Effector CD8-positive, alpha-beta T cell (primary cell): Measurements from ENCODE around the gene LRRC8E.

Experiments used
- DNase-seq: peaks from one replicate; lab custom pipeline; 2025; lab: John Stamatoyannopoulos, UW

Gene LRRC8E

GRCh38 chr19:7868326-7868670 lies 20.0 kb upstream of the LRRC8E start:
- DNase-seq = no peak

GRCh38 chr19:7868671-7869452 lies 19.4 kb upstream of the LRRC8E start:
- peak; percentile 68 for DNase-seq

GRCh38 chr19:7869453-7869909 lies 18.8 kb upstream of the LRRC8E start:
- DNase-seq = peak; percentile 74

- peak; percentile 61 for DNase-seq
Measured at GRCh38 chr19:7869910-7870511, 18.3 kb upstream of the LRRC8E start.

DNA sequence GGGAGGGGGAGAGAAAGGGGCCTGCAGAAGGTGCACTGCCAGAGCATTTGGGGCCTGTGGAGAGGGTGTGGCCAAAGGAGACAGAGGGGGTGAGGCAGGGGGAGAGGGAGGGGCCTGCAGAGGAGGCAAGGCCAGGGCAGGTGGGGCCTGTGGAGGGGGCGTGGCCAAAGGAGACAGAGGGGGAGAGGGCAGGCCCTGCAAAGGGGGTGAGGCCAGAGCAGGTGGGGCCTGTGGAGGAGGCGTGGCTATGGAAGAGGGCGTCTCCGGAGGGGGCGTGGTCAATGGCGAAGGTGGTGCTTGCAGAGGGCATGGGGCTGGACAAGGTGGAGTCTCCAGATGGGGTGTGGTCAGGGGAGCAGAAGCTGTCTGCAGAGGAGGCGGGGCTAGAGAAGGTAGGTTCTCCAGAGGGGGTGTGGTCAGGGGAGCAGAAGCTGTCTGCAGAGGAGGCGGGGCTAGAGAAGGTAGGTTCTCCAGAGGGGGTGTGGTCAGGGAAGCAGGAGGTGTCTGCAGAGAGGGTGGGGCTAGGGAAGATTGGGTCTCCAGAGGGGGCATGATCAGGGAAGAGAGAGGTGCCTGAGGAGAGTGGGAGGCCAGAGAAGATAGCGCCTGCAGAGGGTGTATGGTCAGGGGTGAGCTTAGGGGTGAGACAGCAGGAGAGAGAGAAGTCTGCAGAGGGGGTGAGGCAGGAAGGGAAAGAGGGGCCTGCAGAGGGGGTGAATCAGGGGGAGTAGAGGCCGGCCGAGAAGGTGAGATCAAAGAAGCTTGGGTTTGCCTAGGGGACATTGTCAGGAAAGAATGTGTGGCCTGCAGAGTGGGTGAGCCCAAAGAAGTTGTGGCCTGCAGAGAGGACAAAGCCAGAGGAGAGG lies 17.5 kb upstream of the LRRC8E start:
- peak; percentile 52 for DNase-seq

DNA sequence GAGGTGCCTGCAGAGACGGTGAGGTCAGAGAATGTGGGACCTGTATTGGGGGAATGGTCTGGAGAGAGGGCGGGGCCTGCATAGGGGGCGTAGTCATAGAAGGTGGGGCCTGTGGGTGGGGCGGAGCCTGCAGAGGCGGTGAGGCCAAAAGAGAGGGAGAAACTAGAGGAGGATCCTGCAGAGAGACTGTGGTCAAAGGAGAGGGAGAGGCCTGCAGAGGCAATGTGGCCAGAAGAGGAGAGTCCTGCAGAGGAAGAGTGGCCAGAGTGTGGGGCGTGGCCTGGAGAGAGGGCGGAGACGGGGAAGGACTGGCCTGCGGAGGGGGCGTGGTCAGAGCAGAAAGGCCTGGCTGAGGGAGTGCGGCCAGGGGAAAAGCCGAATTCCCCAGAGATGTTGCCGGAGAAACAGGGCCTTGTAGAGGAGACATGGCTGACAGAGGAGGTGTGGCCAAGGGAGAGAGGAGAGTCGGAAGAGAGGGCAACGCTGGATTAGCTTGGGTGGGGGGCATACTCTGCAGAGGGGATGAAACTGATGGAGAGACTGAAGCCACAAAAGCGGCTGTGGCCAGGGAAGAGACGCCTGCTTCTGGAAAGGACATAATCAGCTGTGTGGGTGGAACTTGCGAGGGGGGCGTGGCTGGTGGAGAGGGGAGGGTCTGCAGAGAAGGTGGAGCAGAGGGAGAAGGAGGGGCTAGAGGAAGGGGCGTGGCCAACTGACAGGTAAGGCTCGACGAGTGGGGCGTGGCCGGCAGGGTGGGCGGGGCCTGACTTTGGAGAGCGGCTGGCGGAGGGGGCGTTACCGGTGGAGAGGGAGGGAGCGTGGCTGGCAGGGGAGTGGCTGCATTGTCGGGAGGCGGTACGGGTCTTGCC lies 16.6 kb upstream of the LRRC8E start:
- peak; percentile 89 for DNase-seq

DNA sequence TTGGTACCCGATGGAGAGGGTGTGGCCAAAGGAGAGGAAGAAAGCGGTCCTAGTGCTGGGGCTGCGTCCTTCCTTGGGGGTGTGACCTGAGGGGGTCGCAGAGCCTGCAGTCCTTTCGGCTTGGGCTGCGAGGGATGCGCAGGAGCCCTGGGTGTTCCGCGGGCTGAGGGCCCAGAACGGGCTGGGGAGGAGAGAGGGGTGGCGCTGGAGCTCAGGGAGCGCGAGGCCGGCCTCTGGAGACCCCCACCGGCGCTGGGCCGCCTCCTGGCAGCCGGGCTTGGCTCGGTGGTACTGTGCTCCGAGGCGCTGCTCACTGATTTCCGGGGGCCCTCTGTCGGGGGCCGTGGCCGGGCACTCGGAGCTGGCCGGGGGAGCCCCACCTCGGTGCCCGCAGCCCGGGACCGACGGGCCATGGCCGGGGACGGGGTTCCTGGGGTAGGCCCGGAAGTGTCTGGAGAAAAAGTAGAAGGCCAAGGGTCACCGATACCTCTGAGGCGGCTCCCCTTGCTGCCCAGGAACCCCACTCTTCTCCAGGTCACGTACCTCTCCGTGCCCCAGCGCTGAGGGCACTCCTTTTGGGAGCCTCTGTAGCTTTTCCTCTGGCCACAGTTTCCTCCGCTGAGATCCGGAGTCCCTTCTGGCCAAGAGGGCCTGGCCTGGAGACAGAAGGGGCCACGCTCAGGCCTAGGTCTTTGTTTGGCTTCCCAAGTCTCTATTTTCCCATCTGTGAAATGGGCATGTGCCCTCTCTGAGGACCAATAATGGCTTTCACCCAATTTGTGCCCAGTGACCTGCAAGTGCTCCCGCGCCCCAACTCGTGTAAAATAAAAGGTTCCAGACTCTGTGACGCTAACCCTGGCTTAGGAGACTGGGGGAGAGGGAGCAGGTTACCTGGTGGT lies 15.8 kb upstream of the LRRC8E start:
- DNase-seq = no peak

DNA sequence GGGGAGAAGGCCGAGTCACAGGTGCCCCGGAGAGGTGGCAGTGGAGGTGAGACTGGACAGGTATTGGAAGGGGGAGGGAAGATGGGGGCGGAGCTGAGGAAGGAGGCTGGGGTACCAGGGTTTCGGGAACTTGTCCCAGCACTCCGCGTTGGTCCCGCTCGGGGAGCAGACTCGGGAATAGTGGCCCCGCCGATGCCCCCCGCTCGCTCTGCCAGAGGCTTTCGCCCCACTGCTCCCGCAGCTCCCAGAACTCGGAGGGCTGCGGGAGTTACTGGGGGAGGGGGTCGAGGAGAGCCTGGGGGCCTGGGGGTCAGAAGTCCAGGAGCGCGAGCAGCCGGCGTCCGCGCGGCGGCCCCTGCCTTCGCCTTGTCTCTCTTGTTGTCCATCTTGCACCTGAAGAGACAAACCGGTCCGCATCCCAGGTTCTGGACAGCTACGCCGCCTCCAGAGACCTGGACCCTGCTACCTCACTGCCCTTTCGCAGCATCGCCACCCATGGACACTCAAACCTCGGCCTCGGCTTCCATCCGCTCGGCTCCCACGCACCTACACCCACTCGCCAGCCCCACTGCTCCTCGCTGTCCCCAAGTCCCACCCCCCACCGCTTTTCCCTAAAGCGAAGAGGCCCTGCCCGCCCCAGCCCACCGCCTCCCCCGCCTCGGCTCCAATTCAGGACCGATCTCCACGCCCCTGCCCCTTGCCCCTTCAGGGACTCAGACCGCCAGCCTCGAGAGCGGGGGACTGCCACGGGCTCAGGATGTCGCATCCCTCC lies 14.8 kb upstream of the LRRC8E start:
- no peak for DNase-seq

DNA sequence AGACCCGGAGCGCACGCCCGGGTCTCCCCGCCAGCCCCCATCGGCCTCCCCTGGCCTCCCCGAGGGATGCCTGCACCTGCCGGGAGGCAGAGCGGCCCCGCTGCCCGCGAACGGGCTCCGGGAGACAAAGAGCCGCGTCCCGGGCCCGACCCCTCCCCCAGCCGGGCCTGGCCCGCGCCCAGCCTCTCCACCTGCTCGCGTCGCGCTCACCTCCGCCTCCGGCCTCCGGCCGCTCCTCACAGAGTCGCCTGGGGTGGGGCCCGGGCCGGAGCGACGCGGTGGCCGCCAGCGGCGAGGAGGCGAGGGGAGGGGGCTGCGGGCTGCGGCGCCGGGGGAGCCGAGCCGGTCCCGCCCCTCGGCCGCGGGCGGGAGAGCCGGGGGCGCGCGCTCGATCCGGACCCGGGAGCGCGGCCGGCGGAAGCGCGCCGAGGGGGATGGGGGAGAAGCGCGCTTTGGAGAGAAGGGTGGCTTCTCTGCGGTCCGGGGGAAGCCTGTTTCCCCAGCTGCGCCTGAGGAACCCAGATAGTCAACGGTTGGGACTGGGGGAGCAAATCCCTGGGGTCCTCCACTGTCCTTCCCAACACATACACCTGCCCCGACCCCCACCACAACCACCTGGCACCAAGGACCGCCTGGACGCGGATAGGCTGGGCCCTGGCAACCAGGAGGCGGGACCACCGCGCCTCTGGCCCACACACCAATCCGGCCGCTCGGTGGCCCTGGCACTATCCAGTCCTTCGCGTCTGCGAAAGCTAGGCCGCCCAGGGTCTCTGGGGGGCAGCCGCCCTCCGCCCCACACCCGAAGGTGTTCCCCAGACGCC lies 14.0 kb upstream of the LRRC8E start, which contains the start of gene PRR36:
Gene PRR36, minus strand, starts transcription at position 315 of the 821 bp plus-strand sequence. CDS start 701 bp downstream, outside the sequence.
- DNase-seq = no peak

DNA sequence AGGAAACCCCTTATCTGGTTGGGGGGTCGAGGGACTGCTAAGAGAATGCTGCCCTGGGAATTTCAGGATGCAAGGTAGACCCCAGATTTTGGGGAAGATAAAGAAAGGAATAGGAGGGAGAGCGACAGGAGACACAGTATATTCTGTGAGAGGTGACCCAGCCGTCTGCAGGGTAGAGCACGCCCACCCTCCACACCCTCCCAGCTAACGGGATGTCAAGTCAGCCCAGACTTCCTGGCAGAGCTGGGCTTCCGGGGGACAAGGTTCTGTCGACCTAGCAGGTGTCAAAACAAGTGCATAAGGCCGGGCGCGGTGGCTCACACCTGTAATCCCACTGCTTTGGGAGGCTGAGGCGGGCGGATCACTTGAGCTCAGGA lies 13.4 kb upstream of the LRRC8E start:
- DNase-seq = no peak

- DNase-seq = no peak
Measured at GRCh38 chr19:7877249-7877836, 11.0 kb upstream of the LRRC8E start.

DNA sequence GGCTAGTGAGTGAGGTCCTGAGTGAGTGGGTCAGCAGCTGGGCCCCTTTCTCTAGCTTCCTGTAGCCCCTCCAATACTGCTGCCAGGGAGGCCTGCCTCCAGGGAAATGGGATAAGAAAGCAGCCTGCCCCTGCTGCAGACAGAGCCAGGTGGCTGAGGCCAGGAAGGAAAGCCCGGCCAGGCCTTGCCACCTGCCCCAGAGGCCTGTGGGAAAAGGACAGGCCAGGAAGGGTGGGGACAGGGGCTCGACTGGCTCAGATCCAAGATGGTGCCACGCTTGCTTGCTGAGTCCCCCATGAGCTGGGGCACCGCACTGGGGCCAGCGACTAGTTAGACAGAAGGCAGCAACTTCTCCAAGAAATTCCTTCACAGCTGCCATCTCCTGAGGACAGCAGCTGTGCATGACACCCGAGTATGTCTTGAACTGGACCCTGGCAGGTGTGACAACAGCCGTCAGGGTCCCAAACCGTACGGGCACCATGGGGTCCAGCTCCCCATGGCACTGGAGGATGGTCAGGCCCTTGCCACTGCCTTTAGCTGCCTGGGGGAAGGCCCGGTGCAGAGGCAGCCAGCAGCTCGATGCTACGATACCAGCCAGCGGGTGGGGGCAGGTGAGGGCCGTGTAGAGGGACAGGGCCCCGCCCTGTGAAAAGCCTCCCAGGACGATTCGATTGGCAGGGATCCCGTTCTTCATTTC lies 9.1 kb upstream of the LRRC8E start:
- DNase-seq = no peak

DNA sequence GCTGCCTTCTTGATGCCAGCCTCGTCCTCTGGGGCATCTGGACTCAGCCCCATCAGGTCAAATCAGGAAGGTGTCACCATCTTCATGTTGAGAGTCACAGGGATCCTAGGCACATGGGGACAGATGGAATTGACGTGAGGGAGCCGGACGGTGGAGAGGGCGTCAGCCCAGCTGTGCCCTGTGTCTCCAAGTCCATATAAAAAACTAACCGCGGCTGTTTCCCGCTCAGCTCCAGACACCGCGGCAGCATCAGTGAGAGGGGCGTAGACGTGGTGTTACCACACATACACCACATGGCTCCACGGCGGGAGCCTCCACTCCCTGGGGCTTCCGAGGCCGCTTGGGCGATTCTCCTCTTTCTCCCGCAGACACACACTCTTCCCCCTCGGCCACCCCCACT lies 8.5 kb upstream of the LRRC8E start:
- no peak for DNase-seq

- no peak for DNase-seq
Measured at GRCh38 chr19:7881910-7882309, 6.4 kb upstream of the LRRC8E start.

- no peak for DNase-seq
Measured at GRCh38 chr19:7883105-7883504, 5.2 kb upstream of the LRRC8E start.

GRCh38 chr19:7883796-7884570 lies 4.3 kb upstream of the LRRC8E start:
- DNase-seq = no peak

GRCh38 chr19:7885818-7886217 lies 2.5 kb upstream of the LRRC8E start:
- no peak for DNase-seq
